HepG2 (cell line): ENCODE measurements around the gene SLC51B. TPM values are rescaled to one million over a fixed set of nuclear protein-coding genes. Genes with fewer than 3 reads are reported as not detected.
"Not testable (repeated sequence)": the region's sequence is repeated elsewhere in the genome, so short reads cannot be mapped to it uniquely, and the experiment has no call there.

Experiments
- ATAC-seq: fragments of 200-7000 bp; cut with Tn5 transposase; 3 replicates; pipeline ENCODE4 v1.9.1; 2020; ENCODE audit warnings: mild to moderate bottlenecking, moderate library complexity
- BruUV-seq: library from RNA; stranded (reverse); fragments of 400-500 nt; replicated peaks from 2 replicates; lab custom pipeline; 2021; lab: Mats Ljungman, UMichigan
- CTCF ChIA-PET: fragments of 300-600 bp; formaldehyde crosslinking; extraction: SDS; loops from one replicate; lab custom pipeline; 2021; ENCODE audit warnings: low total read pairs, inconsistent platforms, low intra/inter-chr PET ratio; lab: Yijun Ruan, JAX
- POLR2A ChIA-PET: fragments of 350-600 bp; sonication (Branson Sonifier 250); formaldehyde crosslinking; loops from one replicate; lab custom pipeline; 2020; ENCODE audit warnings: antibody characterized with exemption, inconsistent platforms; lab: Yijun Ruan, JAX
- DNase-seq: peaks from one replicate; pipeline ENCODE4 v3.0.0-alpha.2; 2015; ENCODE audit warnings: low spot score
- FAIRE-seq: peaks from 3 replicates; lab custom pipeline; 2011; peaks lifted over from hg19 to GRCh38; lab: Jason Lieb, UNC
- H2AFZ ChIP-seq: one replicate; pipeline ENCODE4 v1.6.1; 2011; ENCODE audit warnings: low read length, inconsistent platforms
- H3K27ac ChIP-seq: fragments of 300-600 bp; 3 replicates; pipeline ENCODE4 v1.8.0; 2011; ENCODE audit warnings: mixed run types, mild to moderate bottlenecking, mixed read lengths, low read length, inconsistent platforms; ENCODE audit not compliant: insufficient read depth; ENCODE audit errors: extremely low read length
- H3K27me3 ChIP-seq, 2 experiments: fragments of 200-600 bp in 1 of 2; 2 replicates in 1 of 2; 3 replicates in 1 of 2; pipeline versions ENCODE4 v1.6.0 to v1.8.0; 2011; ENCODE audit warnings: low read length in 2 of 2, mild to moderate bottlenecking in 2 of 2, moderate library complexity in 2 of 2, inconsistent platforms in 1 of 2; ENCODE audit not compliant: insufficient read depth in 2 of 2, control insufficient read depth in 1 of 2
- H3K36me3 ChIP-seq, 2 experiments: fragments of 200-600 bp in 1 of 2; replicated peaks in 1 of 2; 2 replicates in 1 of 2; 3 replicates in 1 of 2; pipeline versions ENCODE4 v1.5.1 to v1.8.0; 2011; ENCODE audit warnings: low read length in 2 of 2, inconsistent platforms in 1 of 2; ENCODE audit not compliant: insufficient read depth in 2 of 2, control insufficient read depth in 1 of 2
- H3K4me1 ChIP-seq: 2 replicates; pipeline ENCODE4 v1.5.1; 2012; ENCODE audit warnings: low read length, inconsistent platforms; ENCODE audit not compliant: insufficient read depth
- H3K4me2 ChIP-seq: 2 replicates; pipeline ENCODE4 v1.6.0; 2011; ENCODE audit warnings: low read depth, low read length, inconsistent platforms
- H3K4me3 ChIP-seq, 3 experiments: fragments of 200-600 bp in 1 of 3; sonication (generic), shearing (Covaris generic) in 1 of 3; replicated peaks in 1 of 3; 2 replicates each; pipeline ENCODE4 v1.5.1; 2011 to 2016; ENCODE audit warnings: low read length in 3 of 3, inconsistent platforms in 2 of 3, low read depth in 2 of 3, mild to moderate bottlenecking in 2 of 3, control low read depth in 1 of 3, mixed read lengths in 1 of 3; ENCODE audit not compliant: insufficient read depth in 1 of 3
- H3K79me2 ChIP-seq: one replicate; pipeline ENCODE4 v1.6.1; 2011; ENCODE audit warnings: low read length, inconsistent platforms; ENCODE audit not compliant: insufficient read depth
- H3K9ac ChIP-seq: 2 replicates; pipeline ENCODE4 v1.6.0; 2011; ENCODE audit warnings: mild to moderate bottlenecking, low read depth, low read length, inconsistent platforms; ENCODE audit not compliant: insufficient read depth
- H3K9me3 ChIP-seq: 2 replicates; pipeline ENCODE4 v1.5.1; 2012; ENCODE audit warnings: mild to moderate bottlenecking, low read length
- H4K20me1 ChIP-seq: 2 replicates; pipeline ENCODE4 v1.6.0; 2011; ENCODE audit warnings: inconsistent platforms, mild to moderate bottlenecking, low read length, moderate library complexity; ENCODE audit not compliant: insufficient read depth
- CBX1 ChIP-seq: IDR thresholded peaks from one replicate; pipeline ENCODE4 v1.6.1; 2016; ENCODE audit warnings: antibody characterized with exemption, low read depth
- CHD4 ChIP-seq: fragments of 200-600 bp; sonication (generic); IDR thresholded peaks from 2 replicates; pipeline ENCODE4 v1.7.0; 2017; ENCODE audit warnings: mild to moderate bottlenecking, low read length, borderline replicate concordance
- EP300 ChIP-seq, 3 experiments: sonication (generic) in 1 of 3; formaldehyde crosslinking in 1 of 3; IDR thresholded peaks; 2 replicates each; pipeline versions ENCODE4 v1.5.1 to v1.6.1; 2011 to 2020; ENCODE audit warnings: low read depth in 2 of 3, low read length in 2 of 3, borderline replicate concordance in 1 of 3, improper control_type of control experiment in 1 of 3, mild to moderate bottlenecking in 1 of 3, missing genetic modification reagents in 1 of 3, moderate library complexity in 1 of 3
- MAFF ChIP-seq: IDR thresholded peaks from 2 replicates; pipeline ENCODE4 v1.6.1; 2011; ENCODE audit warnings: low read depth, low read length, improper control_type of control experiment
- MAFK ChIP-seq, 2 experiments: IDR thresholded peaks in 1 of 2; conservative IDR thresholded peaks in 1 of 2; 2 replicates each; pipeline ENCODE4 v1.6.1; 2011; ENCODE audit warnings: improper control_type of control experiment in 2 of 2, low read length in 2 of 2
- MTF1 ChIP-seq: sonication (generic); formaldehyde crosslinking; IDR thresholded peaks from 2 replicates; pipeline ENCODE4 v1.5.0; 2020; ENCODE audit warnings: missing genetic modification reagents
- NFE2L2 ChIP-seq: fragments of 150-350 bp; IDR thresholded peaks from 2 replicates; pipeline ENCODE4 v1.6.1; 2014; ENCODE audit warnings: low read length
- NFKBIZ ChIP-seq: IDR thresholded peaks from 2 replicates; pipeline ENCODE4 v1.6.1; 2018; ENCODE audit warnings: missing genetic modification reagents, missing compliant biosample characterization
- ZNF775 ChIP-seq: sonication (generic); formaldehyde crosslinking; IDR thresholded peaks from 2 replicates; pipeline ENCODE4 v1.4.0; 2020; ENCODE audit warnings: missing genetic modification reagents, mild to moderate bottlenecking, moderate library complexity, borderline replicate concordance
- WGBS: methylation state at CpG from one replicate; pipeline ENCODE4 v1.1.6; 2017; ENCODE audit warnings: low lambda C conversion rate; 5-methylcytosine and 5-hydroxymethylcytosine counted together
- in situ Hi-C: cut with HindIII; loops from 2 replicates; pipeline ENCODE4 v1.10.0; 2017; ENCODE audit warnings: low pct_unique_long_range_greater_than_20kb; ENCODE audit not compliant: extremely low pct_ligation_motif_present
- intact Hi-C: fragments of 100-400 bp; cut with micrococcal nuclease; formaldehyde crosslinking; loops from one replicate; pipeline ENCODE4 v1.10.0; 2022; ENCODE audit not compliant: unreplicated experiment
- polyA plus RNA-seq, 8 experiments: library from polyadenylated mRNA; depleted of rRNA in 3 of 8; stranded (reverse) in 7 of 8; unstranded in 1 of 8; fragments of >200 nt; fragmentation: Illumina TruSeq in 4 of 8; extraction: Trizol in 4 of 8; gene quantifications; 2 replicates each; pipeline versions ENCODE4 v1.2.1 to v1.2.3, GENCODE V29; 2011 to 2016; ENCODE audit warnings: low read depth in 4 of 8, missing spikeins in 1 of 8, mixed read lengths in 1 of 8; ENCODE audit not compliant: insufficient read depth in 1 of 8
- total RNA-seq, 5 experiments: library from RNA; depleted of rRNA; stranded (reverse); fragments of >200 nt; fragmentation: Illumina TruSeq; extraction: Trizol; gene quantifications; 2 replicates each; pipeline ENCODE4 v1.2.3, GENCODE V29; 2016; ENCODE audit warnings: low read depth in 1 of 5
- TF ChIP-seq, protein P1 (sequence below): sonication (generic); formaldehyde crosslinking; IDR thresholded peaks from 2 replicates; pipeline ENCODE4 v1.5.0; 2020; ENCODE audit warnings: mild to moderate bottlenecking, missing genetic modification reagents, moderate library complexity
- TF ChIP-seq, protein P2 (sequence below): IDR thresholded peaks from 2 replicates; pipeline ENCODE4 v1.6.1; 2016; ENCODE audit warnings: low read depth, borderline replicate concordance

SLC51B gene
- total and polyA plus RNA-seq, 2 of the 13 experiments (the other 11 are each of a cell fraction or from before 2014, with no cell fraction given): 14.9 to 17.1 TPM

- TF ChIP-seq, protein P1, sequence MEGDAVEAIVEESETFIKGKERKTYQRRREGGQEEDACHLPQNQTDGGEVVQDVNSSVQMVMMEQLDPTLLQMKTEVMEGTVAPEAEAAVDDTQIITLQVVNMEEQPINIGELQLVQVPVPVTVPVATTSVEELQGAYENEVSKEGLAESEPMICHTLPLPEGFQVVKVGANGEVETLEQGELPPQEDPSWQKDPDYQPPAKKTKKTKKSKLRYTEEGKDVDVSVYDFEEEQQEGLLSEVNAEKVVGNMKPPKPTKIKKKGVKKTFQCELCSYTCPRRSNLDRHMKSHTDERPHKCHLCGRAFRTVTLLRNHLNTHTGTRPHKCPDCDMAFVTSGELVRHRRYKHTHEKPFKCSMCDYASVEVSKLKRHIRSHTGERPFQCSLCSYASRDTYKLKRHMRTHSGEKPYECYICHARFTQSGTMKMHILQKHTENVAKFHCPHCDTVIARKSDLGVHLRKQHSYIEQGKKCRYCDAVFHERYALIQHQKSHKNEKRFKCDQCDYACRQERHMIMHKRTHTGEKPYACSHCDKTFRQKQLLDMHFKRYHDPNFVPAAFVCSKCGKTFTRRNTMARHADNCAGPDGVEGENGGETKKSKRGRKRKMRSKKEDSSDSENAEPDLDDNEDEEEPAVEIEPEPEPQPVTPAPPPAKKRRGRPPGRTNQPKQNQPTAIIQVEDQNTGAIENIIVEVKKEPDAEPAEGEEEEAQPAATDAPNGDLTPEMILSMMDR (CRISPR knock-in tag): peak; percentile 42; the same call in 1 of the 2 replicates
- TF ChIP-seq CHD4 (no peak), EP300 (IDR thresholded peaks at IDR 0.05; ENCODE audit: low read depth in 2 of 2, low read length in 2 of 2) (no peak), EP300 (CRISPR knock-in tag; IDR thresholded peaks at IDR 0.05; ENCODE audit: borderline replicate concordance) (no peak), ZNF775 (no peak), MTF1 (CRISPR knock-in tag) (no peak), CBX1 (no peak), NFKBIZ (CRISPR knock-in tag) (no peak)
- TF ChIP-seq, protein P2, sequence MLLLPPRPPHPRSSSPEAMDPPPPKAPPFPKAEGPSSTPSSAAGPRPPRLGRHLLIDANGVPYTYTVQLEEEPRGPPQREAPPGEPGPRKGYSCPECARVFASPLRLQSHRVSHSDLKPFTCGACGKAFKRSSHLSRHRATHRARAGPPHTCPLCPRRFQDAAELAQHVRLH (CRISPR knock-in tag): no peak
Measured at GRCh38 chr15:65008983-65009382, 36.2 kb upstream of the SLC51B start (continued).

DNA sequence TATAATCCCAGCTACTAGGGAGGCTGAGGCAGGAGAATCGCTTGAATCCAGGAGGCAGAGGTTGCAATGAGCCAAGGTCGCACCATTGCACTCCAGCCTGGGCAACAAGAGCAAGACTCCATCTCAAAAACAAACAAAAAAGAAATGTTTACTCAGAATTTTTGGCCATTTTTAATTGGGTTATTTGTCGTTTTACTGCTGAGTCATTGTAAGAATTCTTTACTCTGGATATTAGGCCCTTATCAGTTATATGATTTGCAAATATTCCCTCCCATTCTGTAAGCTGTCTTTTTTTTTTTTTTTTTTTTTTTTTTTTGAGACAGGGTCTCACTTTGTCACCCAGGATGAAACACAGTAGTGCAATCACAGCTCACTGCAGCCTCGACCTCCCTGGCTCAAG lies 34.0 kb upstream of the SLC51B start:
- H3K9ac ChIP-seq, H3K79me2 ChIP-seq, FAIRE-seq, H4K20me1 ChIP-seq, BruUV-seq, H3K4me1 ChIP-seq, H3K4me2 ChIP-seq, H3K27ac ChIP-seq, in situ Hi-C loops, H3K4me3 ChIP-seq, H3K9me3 ChIP-seq, CTCF ChIA-PET, intact Hi-C loops, H2AFZ ChIP-seq, ATAC-seq, H3K27me3 ChIP-seq, DNase-seq: not testable (repeated sequence)
- peaks cover 0 to 20% of the 10 kb centered on the region in 2 experiments; a peak in 3 of 5 replicates for H3K36me3 ChIP-seq
- 87% methylated on average over 4 of the region's 4 CpGs for WGBS
- TF ChIP-seq MAFK (conservative IDR thresholded peaks at IDR 0.05 in 1 of 2, IDR thresholded peaks at IDR 0.05 in 1 of 2; ENCODE audit: low read length in 2 of 2) (peak in 1 of 2 experiments; percentile 31; a peak in 2 of 4 replicates), NFE2L2 (peak; percentile 86), MAFF (peak; percentile 10; the same call in 1 of the 2 replicates)
- POLR2A ChIA-PET: interaction anchor here (1.0 kb wide), 1 partner anchor 10 kb away, joined by 4 read pairs; no protein-coding TSS in a partner anchor
